K562 (cell line): Measurements from ENCODE around the gene SPTBN4. TPM values are rescaled to one million over a fixed set of nuclear protein-coding genes. Genes with fewer than 3 reads are reported as not detected.

Source experiments
- FOXP1 ChIP-seq: sonication (generic); formaldehyde crosslinking; IDR thresholded peaks from 2 replicates; pipeline ENCODE4 v1.8.0; 2022; ENCODE audit warnings: mild to moderate bottlenecking, missing genetic modification reagents
- GATAD2A ChIP-seq: fragments of 450-650 bp; IDR thresholded peaks from 2 replicates; pipeline ENCODE4 v1.6.1; 2017
- GTF2F1 ChIP-seq: IDR thresholded peaks from 2 replicates; pipeline ENCODE4 v1.6.1; 2011; ENCODE audit warnings: low read depth, low read length, improper control_type of control experiment
- HDGF ChIP-seq: fragments of 450-650 bp; IDR thresholded peaks from 2 replicates; pipeline ENCODE4 v1.6.1; 2016
- HEY1 ChIP-seq: fragments of 250-450 bp; sonication (Bioruptor Pico); IDR thresholded peaks from 2 replicates; pipeline ENCODE4 v1.5.0; 2020; ENCODE audit warnings: mild to moderate bottlenecking, moderate library complexity, borderline replicate concordance
- HNRNPL ChIP-seq: fragments of 200-400 bp; formaldehyde crosslinking; IDR thresholded peaks from 2 replicates; pipeline ENCODE4 v1.6.1; 2017; ENCODE audit warnings: low read depth, mild to moderate bottlenecking, low read length
- ILK ChIP-seq: fragments of 450-650 bp; IDR thresholded peaks from 2 replicates; pipeline ENCODE4 v1.6.1; 2016; ENCODE audit warnings: missing genetic modification characterization, low read depth, mild to moderate bottlenecking, missing compliant biosample characterization, moderate library complexity, borderline replicate concordance
- NCOA2 ChIP-seq, 2 experiments: fragments of 450-650 bp; IDR thresholded peaks; 2 replicates each; pipeline ENCODE4 v1.6.1; 2018; ENCODE audit warnings: mild to moderate bottlenecking in 2 of 2, moderate library complexity in 1 of 2; ENCODE audit not compliant: partially characterized antibody in 2 of 2
- NFE2 ChIP-seq: IDR thresholded peaks from 2 replicates; pipeline ENCODE4 v1.6.1; 2014; ENCODE audit warnings: antibody characterized with exemption, low read depth
- SIRT6 ChIP-seq: IDR thresholded peaks from one replicate; pipeline ENCODE4 v1.6.1; 2012; ENCODE audit warnings: low read depth, mild to moderate bottlenecking, control low read depth, inconsistent platforms, low read length, moderate library complexity
- SMAD4 ChIP-seq: fragments of 250-450 bp; sonication (Bioruptor Pico); conservative IDR thresholded peaks from 2 replicates; pipeline ENCODE4 v1.8.0; 2021; ENCODE audit warnings: inconsistent platforms, mild to moderate bottlenecking, moderate library complexity
- ZBTB5 ChIP-seq: fragments of 450-650 bp; IDR thresholded peaks from 2 replicates; pipeline ENCODE4 v1.6.1; 2017; ENCODE audit warnings: antibody characterized with exemption
- ZNF134 ChIP-seq: fragments of 250-450 bp; sonication (Bioruptor Pico); conservative IDR thresholded peaks from 2 replicates; pipeline ENCODE4 v1.4.0; 2020
- ZNF197 ChIP-seq: fragments of 200-800 bp; sonication (Bioruptor generic); IDR thresholded peaks from 2 replicates; pipeline ENCODE4 v1.6.1; 2016; ENCODE audit warnings: low read depth, missing genetic modification characterization, missing compliant biosample characterization
- ZNF232 ChIP-seq: sonication (generic); formaldehyde crosslinking; IDR thresholded peaks from 2 replicates; pipeline ENCODE4 v1.8.0; 2022; ENCODE audit warnings: mild to moderate bottlenecking, missing genetic modification reagents
- ZNF3 ChIP-seq: fragments of 250-450 bp; sonication (Bioruptor Pico); IDR thresholded peaks from 2 replicates; pipeline ENCODE4 v1.5.0; 2021; ENCODE audit warnings: mild to moderate bottlenecking, moderate library complexity
- ZNF586 ChIP-seq: fragments of 450-650 bp; formaldehyde crosslinking; conservative IDR thresholded peaks from 2 replicates; pipeline ENCODE4 v1.4.0; 2020; ENCODE audit warnings: mild to moderate bottlenecking, moderate library complexity
- polyA plus RNA-seq, 8 experiments: library from polyadenylated mRNA; depleted of rRNA in 4 of 8; stranded (reverse) in 5 of 8; unstranded in 3 of 8; fragments of >200 nt; fragmentation: Nextera tagmentation in 2 of 8; fragmentation: Illumina TruSeq in 1 of 8; extraction: Ambion mirVana in 2 of 8; extraction: Trizol in 1 of 8; gene quantifications; 2 replicates each; pipeline versions ENCODE4 v1.2.1 to v1.2.3, GENCODE V29; 2011 to 2014; ENCODE audit warnings: inconsistent platforms in 1 of 8, missing spikeins in 1 of 8
- total RNA-seq, 7 experiments: library from RNA; depleted of rRNA in 6 of 7; stranded (reverse); fragments of >200 nt in 6 of 7; fragmentation: Illumina TruSeq in 2 of 7; extraction: Trizol in 2 of 7; gene quantifications; 2 replicates each; pipeline versions ENCODE4 v1.2.1 to v1.2.3, GENCODE V29; 2011 to 2021; ENCODE audit warnings: low replicate concordance in 1 of 7
- TF ChIP-seq, protein P1 (sequence below): fragments of 250-450 bp; sonication (Bioruptor Pico); IDR thresholded peaks from 2 replicates; pipeline ENCODE4 v1.8.0; 2022; ENCODE audit warnings: moderate library complexity, mild to moderate bottlenecking, inconsistent platforms
- TF ChIP-seq, protein P2 (sequence below): fragments of 250-450 bp; sonication (Bioruptor Pico); IDR thresholded peaks from 2 replicates; pipeline ENCODE4 v1.5.0; 2020; ENCODE audit warnings: mild to moderate bottlenecking
- TF ChIP-seq, protein P3 (sequence below), 2 experiments: fragments of 250-450 bp in 1 of 2; fragments of 450-650 bp in 1 of 2; sonication (Bioruptor Pico) in 1 of 2; IDR thresholded peaks; 2 replicates each; pipeline versions ENCODE4 v1.6.1 to v1.8.0; 2016 to 2021; ENCODE audit warnings: mild to moderate bottlenecking in 2 of 2, moderate library complexity in 2 of 2, missing compliant biosample characterization in 1 of 2, missing genetic modification characterization in 1 of 2
- TF ChIP-seq, protein P4 (sequence below): fragments of 250-450 bp; sonication (Bioruptor Pico); IDR thresholded peaks from 2 replicates; pipeline ENCODE4 v1.8.0; 2022; ENCODE audit warnings: inconsistent platforms
- TF ChIP-seq, protein P5 (sequence below), 3 experiments: fragments of 200-800 bp in 1 of 3; sonication (Bioruptor generic) in 1 of 3; sonication (generic) in 1 of 3; formaldehyde crosslinking in 1 of 3; IDR thresholded peaks; 2 replicates each; pipeline versions ENCODE4 v1.6.1 to v1.8.0; 2016 to 2022; ENCODE audit warnings: mild to moderate bottlenecking in 2 of 3, missing compliant biosample characterization in 2 of 3, missing genetic modification characterization in 2 of 3, missing genetic modification reagents in 1 of 3

Gene SPTBN4
- total and polyA plus RNA-seq, 9 of the 15 experiments (the other 6 are each of a cell fraction or from before 2014, with no cell fraction given) = 0.01 to 1.5 (median 0.86) TPM

- TF ChIP-seq ZBTB5 (no peak), GATAD2A (0 out of 2 replicates have a peak, but pooled peaks have one; percentile 68), ZNF232 (CRISPR knock-in tag) (no peak), NFE2 (no peak), SMAD4 (CRISPR knock-in tag) (no peak), HDGF (peak; percentile 93), HEY1 (CRISPR knock-in tag) (no peak), ZNF3 (no peak), ZNF134 (CRISPR knock-in tag) (no peak), ILK (tag) (no peak), HNRNPL (no peak), ZNF586 (CRISPR knock-in tag) (no peak), GTF2F1 (no peak), ZNF197 (CRISPR knock-in tag) (no peak), SIRT6 (no peak), FOXP1 (CRISPR knock-in tag) (no peak), NCOA2 (IDR thresholded peaks at IDR 0.05; ENCODE audit: partially characterized antibody in 2 of 2) (no peak)
- TF ChIP-seq, protein P1, sequence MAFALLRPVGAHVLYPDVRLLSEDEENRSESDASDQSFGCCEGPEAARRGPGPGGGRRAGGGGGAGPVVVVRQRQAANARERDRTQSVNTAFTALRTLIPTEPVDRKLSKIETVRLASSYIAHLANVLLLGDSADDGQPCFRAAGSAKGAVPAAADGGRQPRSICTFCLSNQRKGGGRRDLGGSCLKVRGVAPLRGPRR (CRISPR knock-in tag) = no peak
- TF ChIP-seq, protein P2, sequence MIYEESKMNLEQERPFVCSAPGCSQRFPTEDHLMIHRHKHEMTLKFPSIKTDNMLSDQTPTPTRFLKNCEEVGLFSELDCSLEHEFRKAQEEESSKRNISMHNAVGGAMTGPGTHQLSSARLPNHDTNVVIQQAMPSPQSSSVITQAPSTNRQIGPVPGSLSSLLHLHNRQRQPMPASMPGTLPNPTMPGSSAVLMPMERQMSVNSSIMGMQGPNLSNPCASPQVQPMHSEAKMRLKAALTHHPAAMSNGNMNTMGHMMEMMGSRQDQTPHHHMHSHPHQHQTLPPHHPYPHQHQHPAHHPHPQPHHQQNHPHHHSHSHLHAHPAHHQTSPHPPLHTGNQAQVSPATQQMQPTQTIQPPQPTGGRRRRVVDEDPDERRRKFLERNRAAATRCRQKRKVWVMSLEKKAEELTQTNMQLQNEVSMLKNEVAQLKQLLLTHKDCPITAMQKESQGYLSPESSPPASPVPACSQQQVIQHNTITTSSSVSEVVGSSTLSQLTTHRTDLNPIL (CRISPR knock-in tag) = no peak
- TF ChIP-seq, protein P3, sequence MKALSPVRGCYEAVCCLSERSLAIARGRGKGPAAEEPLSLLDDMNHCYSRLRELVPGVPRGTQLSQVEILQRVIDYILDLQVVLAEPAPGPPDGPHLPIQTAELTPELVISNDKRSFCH (CRISPR knock-in tag; IDR thresholded peaks at IDR 0.05) = no peak
- TF ChIP-seq, protein P3 (tag; IDR thresholded peaks at IDR 0.05) = no peak
- TF ChIP-seq, protein P4, sequence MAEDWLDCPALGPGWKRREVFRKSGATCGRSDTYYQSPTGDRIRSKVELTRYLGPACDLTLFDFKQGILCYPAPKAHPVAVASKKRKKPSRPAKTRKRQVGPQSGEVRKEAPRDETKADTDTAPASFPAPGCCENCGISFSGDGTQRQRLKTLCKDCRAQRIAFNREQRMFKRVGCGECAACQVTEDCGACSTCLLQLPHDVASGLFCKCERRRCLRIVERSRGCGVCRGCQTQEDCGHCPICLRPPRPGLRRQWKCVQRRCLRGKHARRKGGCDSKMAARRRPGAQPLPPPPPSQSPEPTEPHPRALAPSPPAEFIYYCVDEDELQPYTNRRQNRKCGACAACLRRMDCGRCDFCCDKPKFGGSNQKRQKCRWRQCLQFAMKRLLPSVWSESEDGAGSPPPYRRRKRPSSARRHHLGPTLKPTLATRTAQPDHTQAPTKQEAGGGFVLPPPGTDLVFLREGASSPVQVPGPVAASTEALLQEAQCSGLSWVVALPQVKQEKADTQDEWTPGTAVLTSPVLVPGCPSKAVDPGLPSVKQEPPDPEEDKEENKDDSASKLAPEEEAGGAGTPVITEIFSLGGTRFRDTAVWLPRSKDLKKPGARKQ (CRISPR knock-in tag) = no peak
- TF ChIP-seq, protein P5, sequence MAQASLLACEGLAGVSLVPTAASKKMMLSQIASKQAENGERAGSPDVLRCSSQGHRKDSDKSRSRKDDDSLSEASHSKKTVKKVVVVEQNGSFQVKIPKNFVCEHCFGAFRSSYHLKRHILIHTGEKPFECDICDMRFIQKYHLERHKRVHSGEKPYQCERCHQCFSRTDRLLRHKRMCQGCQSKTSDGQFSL (CRISPR knock-in tag; IDR thresholded peaks at IDR 0.05) = no peak
- TF ChIP-seq, protein P5 (tag; IDR thresholded peaks at IDR 0.05) = no peak
Measured at GRCh38 chr19:40599331-40599901, 132.6 kb downstream of the SPTBN4 start (continued).
